ENCODE data around the gene PID1. TPM values are rescaled to one million over a fixed set of nuclear protein-coding genes. Genes with fewer than 3 reads are reported as not detected.

PID1 gene
- total and polyA plus RNA-seq, 8 donors, result 10.2 to 51.2 (median 35.4) TPM

GRCh38 chr2:229254206-229254605 is 16.9 kb downstream of the PID1 start:
- WGBS, 5 donors, result 46 to 60% (median 54%) methylated on average over 4 of the region's 4 CpGs
- intact Hi-C loops (cut with DNase I; ENCODE audit: low total_unique reads), result no loop called here
- peak overlapping the region in 1 of 5 donors; percentile 2 for H3K27ac ChIP-seq

DNA sequence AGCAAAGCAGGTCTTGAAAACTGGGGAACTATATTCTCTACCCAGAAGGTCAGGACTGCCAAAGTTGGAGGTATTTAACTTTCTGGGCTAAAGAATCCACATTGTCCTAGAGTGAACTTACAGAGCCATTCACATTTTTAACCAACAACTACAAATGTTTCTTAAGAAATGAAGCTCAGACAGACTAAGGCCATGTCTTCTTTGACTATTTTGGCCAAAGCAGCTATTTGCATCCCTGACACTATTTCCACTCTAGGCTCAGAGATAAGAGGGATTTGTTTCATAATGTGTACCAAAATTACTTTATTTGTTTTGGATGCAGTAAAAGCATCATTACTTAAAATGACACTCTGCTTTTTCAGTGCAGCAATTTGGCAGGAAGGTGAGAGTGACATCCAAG is 18.1 kb downstream of the PID1 start:
- TF ChIP-seq POLR2A (IDR thresholded peaks at IDR 0.05) (no peak), CTCF (IDR thresholded peaks at IDR 0.05) (no peak), POLR2AphosphoS5 (IDR thresholded peaks at IDR 0.05) (no peak), EP300 (IDR thresholded peaks at IDR 0.05) (no peak)
- no peak for DNase-seq
- intact Hi-C loops (cut with DNase I; ENCODE audit: low total_unique reads), result no loop called here

More at GRCh38 chr2:229254206-229254605, 16.9 kb downstream of the PID1 start:
- no peak for TF ChIP-seq EP300 (IDR thresholded peaks at IDR 0.05)
- no peak for TF ChIP-seq POLR2AphosphoS5 (IDR thresholded peaks at IDR 0.05)
- no peak for TF ChIP-seq CTCF (IDR thresholded peaks at IDR 0.05)
- TF ChIP-seq POLR2A (IDR thresholded peaks at IDR 0.05), result no peak
- DNase-seq, result no peak
- Histone ChIP-seq H3K4me3 (no peak overlapping the region), H3K36me3 (peaks cover 0 to 3% (median 0%) of the 10 kb centered on the region in 4 donors), H3K9me3 (no peaks in the 10 kb centered on the region), H3K27me3 (no peaks in the 10 kb centered on the region), H3K4me1 (peaks cover 0 to 12% (median 0%) of the 10 kb centered on the region in 4 donors)

GRCh38 chr2:229252280-229252679 is 18.8 kb downstream of the PID1 start:
- peaks cover 0 to under 1% (median 0%) of the 10 kb centered on the region in 4 donors for H3K36me3 ChIP-seq
- H3K4me1 ChIP-seq, result peaks cover 0 to 12% (median 0%) of the 10 kb centered on the region in 4 donors
- WGBS, 5 donors, result 36 to 58% (median 40%) methylated on average over 1 of the region's 1 CpG
- TF ChIP-seq EP300 (IDR thresholded peaks at IDR 0.05) (no peak), POLR2AphosphoS5 (IDR thresholded peaks at IDR 0.05) (no peak), CTCF (IDR thresholded peaks at IDR 0.05) (no peak), POLR2A (IDR thresholded peaks at IDR 0.05) (no peak)
- intact Hi-C loops (cut with DNase I; ENCODE audit: low total_unique reads), result no loop called here
- no peak overlapping the region for H3K27ac ChIP-seq
- no peak overlapping the region for H3K4me3 ChIP-seq
- no peak for DNase-seq
- H3K9me3 ChIP-seq, result no peaks in the 10 kb centered on the region
- no peaks in the 10 kb centered on the region for H3K27me3 ChIP-seq

More for the DNA sequence above, 18.1 kb downstream of the PID1 start:
- Histone ChIP-seq H3K4me3 (no peak overlapping the region), H3K27ac (no peak overlapping the region), H3K27me3 (no peaks in the 10 kb centered on the region), H3K4me1 (peaks cover 0 to 12% (median 0%) of the 10 kb centered on the region in 4 donors), H3K36me3 (peaks cover 0 to 3% (median 0%) of the 10 kb centered on the region in 4 donors), H3K9me3 (no peaks in the 10 kb centered on the region)

GRCh38 chr2:229249536-229249935 is 21.6 kb downstream of the PID1 start:
- no peak for DNase-seq
- WGBS, 5 donors, result 91 to 96% (median 93%) methylated on average over 3 of the region's 3 CpGs
- TF ChIP-seq POLR2A (IDR thresholded peaks at IDR 0.05) (no peak), EP300 (IDR thresholded peaks at IDR 0.05) (no peak), CTCF (IDR thresholded peaks at IDR 0.05) (no peak), POLR2AphosphoS5 (IDR thresholded peaks at IDR 0.05) (no peak)
- no peak overlapping the region for H3K27ac ChIP-seq
- H3K36me3 ChIP-seq, result no peaks in the 10 kb centered on the region
- H3K4me1 ChIP-seq, result peaks cover 0 to 12% (median 3%) of the 10 kb centered on the region in 4 donors
- no peak overlapping the region for H3K4me3 ChIP-seq
- H3K27me3 ChIP-seq, result no peaks in the 10 kb centered on the region
- H3K9me3 ChIP-seq, result no peaks in the 10 kb centered on the region
- intact Hi-C loops (cut with DNase I; ENCODE audit: low total_unique reads), result no loop called here
